NCI-H1092 (cell line): ENCODE measurements around the gene NCR3LG1.
A peak's percentile ranks its signal among the peaks of the same experiment; 100 is the strongest.
"Not testable (repeated sequence)": the region's sequence is repeated elsewhere in the genome, so short reads cannot be mapped to it uniquely, and the experiment has no call there.

Source experiments
- DNase-seq: peaks from one replicate; lab custom pipeline; 2025; lab: John Stamatoyannopoulos, UW

Gene NCR3LG1

GRCh38 chr11:17412488-17413180 is 61.0 kb downstream of the NCR3LG1 start:
- DNase-seq = peak; percentile 32

- DNase-seq = peak; percentile 96
These were observed 62.1 kb downstream of the NCR3LG1 start for GRCh38 chr11:17413414-17414316.

- DNase-seq = peak; percentile 84
These were observed 62.7 kb downstream of the NCR3LG1 start for GRCh38 chr11:17414317-17414737.

- no peak for DNase-seq
These were observed 63.4 kb downstream of the NCR3LG1 start for GRCh38 chr11:17414992-17415391.

- no peak for DNase-seq
These were observed 64.0 kb downstream of the NCR3LG1 start for GRCh38 chr11:17415523-17416104.

- DNase-seq = no peak
These were observed 64.9 kb downstream of the NCR3LG1 start for GRCh38 chr11:17416492-17416891.

GRCh38 chr11:17418444-17419081 is 67.0 kb downstream of the NCR3LG1 start:
- DNase-seq = no peak

- no peak for DNase-seq
These were observed 70.2 kb downstream of the NCR3LG1 start for GRCh38 chr11:17421781-17422180.

- no peak for DNase-seq
These were observed 72.1 kb downstream of the NCR3LG1 start for GRCh38 chr11:17423533-17424310.

- DNase-seq = not testable (repeated sequence)
These were observed 74.6 kb downstream of the NCR3LG1 start for GRCh38 chr11:17426233-17426632.
